HG02973 (cell line): ENCODE results near the gene MANF.

Source experiments
- ATAC-seq: cut with Tn5 transposase; IDR thresholded peaks from one replicate; pipeline ENCODE4 v1.9.1; 2021; ENCODE audit warnings: moderate library complexity; ENCODE audit not compliant: unreplicated experiment

The MANF gene

GRCh38 chr3:51429138-51429537 lies 44.0 kb downstream of the MANF start:
- no peak for ATAC-seq

GRCh38 chr3:51434110-51434509 lies 49.0 kb downstream of the MANF start:
- ATAC-seq, result no peak

- no peak for ATAC-seq
Measured at GRCh38 chr3:51434746-51435327, 49.7 kb downstream of the MANF start.

GRCh38 chr3:51436998-51437639 lies 52.0 kb downstream of the MANF start:
- ATAC-seq, result no peak
